Measurements from ENCODE around the gene ZBTB22.
"Not testable (repeated sequence)": the region's sequence is repeated elsewhere in the genome, so short reads cannot be mapped to it uniquely, and the experiment has no call there.

ZBTB22 gene

DNA sequence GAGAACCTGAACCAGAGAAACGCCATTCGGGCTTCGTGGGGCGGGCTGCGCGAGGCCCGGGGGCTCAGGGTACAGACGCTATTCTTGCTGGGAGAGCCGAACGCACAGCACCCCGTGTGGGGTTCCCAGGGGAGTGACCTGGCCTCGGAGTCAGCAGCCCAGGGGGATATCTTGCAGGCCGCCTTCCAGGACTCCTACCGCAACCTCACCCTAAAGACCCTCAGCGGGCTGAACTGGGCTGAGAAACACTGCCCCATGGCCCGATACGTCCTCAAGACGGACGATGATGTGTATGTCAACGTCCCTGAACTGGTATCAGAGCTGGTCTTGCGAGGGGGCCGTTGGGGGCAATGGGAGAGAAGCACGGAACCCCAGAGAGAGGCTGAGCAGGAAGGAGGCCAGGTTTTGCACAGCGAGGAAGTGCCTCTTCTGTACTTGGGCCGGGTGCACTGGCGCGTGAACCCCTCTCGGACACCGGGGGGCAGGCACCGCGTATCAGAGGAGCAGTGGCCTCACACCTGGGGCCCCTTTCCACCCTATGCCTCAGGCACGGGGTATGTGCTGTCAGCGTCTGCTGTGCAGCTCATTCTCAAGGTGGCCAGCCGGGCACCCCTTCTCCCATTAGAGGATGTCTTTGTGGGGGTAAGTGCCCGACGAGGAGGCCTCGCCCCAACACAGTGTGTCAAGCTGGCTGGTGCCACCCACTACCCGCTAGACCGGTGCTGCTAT, 39.7 kb downstream of the ZBTB22 start:
- DNase-seq = no peak

- DNase-seq = peak; percentile 84
Measured at GRCh38 chr6:33276864-33277662, 40.5 kb downstream of the ZBTB22 start, which contains the start of gene B3GALT4. Gene B3GALT4, plus strand, starts transcription at chr6:33277123. Its CDS starts 297 bp downstream, at chr6:33277420.

DNA sequence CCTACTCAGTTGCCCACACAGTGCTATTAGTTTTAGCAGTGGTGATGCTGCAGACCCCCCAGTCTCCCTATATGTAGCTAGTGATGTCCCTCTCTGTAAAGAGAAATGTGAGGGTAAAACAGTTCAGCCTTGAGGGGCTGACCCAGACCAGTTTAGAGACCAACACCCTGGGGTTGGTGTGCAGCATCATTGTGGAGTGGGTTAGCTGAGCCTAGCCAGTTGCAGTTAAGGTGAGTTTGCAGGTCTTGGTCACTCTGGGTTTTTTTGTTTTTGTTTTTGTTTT, 41.0 kb downstream of the ZBTB22 start:
- DNase-seq = no peak

GRCh38 chr6:33275795-33276580, 41.6 kb downstream of the ZBTB22 start:
- DNase-seq = not testable (repeated sequence)

GRCh38 chr6:33273924-33274902, 43.3 kb downstream of the ZBTB22 start:
- DNase-seq = no peak

GRCh38 chr6:33273129-33273923, 44.2 kb downstream of the ZBTB22 start:
- no peak for DNase-seq

- no peak for DNase-seq
Measured at GRCh38 chr6:33272275-33273128, 45.0 kb downstream of the ZBTB22 start.

DNA sequence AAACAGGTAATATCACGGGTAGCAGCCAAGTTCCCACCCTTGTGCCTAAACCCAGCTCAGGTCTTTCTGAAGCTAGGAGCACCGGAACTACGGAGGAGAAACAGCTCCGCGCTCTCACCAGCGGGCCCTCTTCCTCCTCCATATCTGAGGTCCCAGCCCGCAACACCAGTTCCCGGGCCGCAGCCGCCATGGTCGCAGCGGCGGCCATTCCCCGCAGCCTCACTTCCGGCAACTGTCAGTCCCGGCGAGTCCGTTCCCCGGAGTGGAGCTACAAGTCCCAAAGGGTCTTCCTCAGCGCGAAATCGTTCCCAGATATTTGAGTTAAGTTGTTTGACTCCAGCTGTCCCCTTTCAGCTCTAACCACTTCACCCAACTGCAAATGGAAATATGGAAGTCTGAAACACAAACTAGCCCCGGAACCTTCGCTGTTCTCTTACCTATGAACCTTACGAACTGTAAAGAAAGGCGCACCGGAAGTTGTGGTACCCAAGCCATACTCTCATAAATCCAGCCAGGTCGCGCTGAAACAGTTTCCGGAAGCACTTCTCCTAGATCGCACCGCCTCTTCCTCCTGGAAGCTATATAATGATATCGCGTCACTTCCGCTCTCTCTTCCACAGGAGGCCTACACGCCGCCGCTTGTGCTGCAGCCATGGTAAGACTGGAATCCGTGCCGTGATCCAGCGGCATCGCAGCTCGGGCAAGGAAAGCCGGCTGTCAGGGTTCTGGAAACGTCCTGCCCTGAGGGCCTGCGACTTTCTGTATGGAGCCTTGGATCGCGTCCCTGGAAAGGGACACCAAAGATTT, 45.9 kb downstream of the ZBTB22 start, which contains the start of the genes RPS18 and VPS52:
Gene RPS18, plus strand, starts transcription at position 608 of the 807 bp plus-strand sequence. Its CDS starts 45 bp downstream, at position 653.
Gene VPS52, minus strand, starts transcription at position 409 of the 807 bp plus-strand sequence. Its CDS starts 201 bp downstream, at position 208.
- peak; percentile 96 for DNase-seq

- DNase-seq = no peak
Measured at GRCh38 chr6:33271117-33271467, 46.5 kb downstream of the ZBTB22 start.

Data from left hindlimb (tissue), 1 donor.